ENCODE results near the gene MGAT5. TPM values are rescaled to one million over a fixed set of nuclear protein-coding genes. Genes with fewer than 3 reads are reported as not detected.

MGAT5 gene
- total RNA-seq, 6 experiments from 2014 or later, result 4.5 to 16.0 (median 10.0) TPM

DNA sequence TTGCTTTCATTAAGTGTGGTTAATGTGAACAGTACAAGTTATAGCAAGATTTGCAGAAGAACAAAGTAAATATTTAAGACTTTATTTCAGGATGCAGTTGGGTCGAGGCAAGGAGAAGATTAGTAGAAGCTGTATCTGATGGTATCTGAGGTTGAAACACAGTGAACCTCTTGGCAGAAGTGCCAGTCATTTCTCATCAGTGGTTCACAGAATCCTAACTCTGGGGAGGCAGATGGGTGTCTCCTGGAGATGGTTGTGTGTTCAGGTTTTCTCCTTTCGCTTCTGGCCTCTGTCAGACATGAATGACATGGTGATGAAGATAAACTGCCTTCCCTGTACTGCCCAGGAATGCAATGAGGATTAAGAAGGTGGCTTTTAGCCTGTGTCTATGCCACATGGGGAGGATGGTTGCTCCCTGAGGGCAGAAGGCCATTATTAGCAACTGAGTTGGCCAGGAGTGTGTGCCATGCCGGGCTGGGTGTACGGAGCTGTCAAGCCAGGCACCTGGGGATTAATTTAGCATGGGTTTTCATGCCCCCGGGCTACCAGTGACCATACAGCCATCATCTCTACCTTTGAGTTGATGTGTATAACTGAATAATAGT is 28.0 kb downstream of the MGAT5 start:
- Histone ChIP-seq H3K27me3 (no peaks in the 10 kb centered on the region), H3K4me1 (no peaks in the 10 kb centered on the region), H3K27ac (no peak overlapping the region), H3K4me3 (no peak overlapping the region), H3K9me3 (no peaks in the 10 kb centered on the region), H3K36me3 (no peaks in the 10 kb centered on the region)
- TF ChIP-seq, protein P1, sequence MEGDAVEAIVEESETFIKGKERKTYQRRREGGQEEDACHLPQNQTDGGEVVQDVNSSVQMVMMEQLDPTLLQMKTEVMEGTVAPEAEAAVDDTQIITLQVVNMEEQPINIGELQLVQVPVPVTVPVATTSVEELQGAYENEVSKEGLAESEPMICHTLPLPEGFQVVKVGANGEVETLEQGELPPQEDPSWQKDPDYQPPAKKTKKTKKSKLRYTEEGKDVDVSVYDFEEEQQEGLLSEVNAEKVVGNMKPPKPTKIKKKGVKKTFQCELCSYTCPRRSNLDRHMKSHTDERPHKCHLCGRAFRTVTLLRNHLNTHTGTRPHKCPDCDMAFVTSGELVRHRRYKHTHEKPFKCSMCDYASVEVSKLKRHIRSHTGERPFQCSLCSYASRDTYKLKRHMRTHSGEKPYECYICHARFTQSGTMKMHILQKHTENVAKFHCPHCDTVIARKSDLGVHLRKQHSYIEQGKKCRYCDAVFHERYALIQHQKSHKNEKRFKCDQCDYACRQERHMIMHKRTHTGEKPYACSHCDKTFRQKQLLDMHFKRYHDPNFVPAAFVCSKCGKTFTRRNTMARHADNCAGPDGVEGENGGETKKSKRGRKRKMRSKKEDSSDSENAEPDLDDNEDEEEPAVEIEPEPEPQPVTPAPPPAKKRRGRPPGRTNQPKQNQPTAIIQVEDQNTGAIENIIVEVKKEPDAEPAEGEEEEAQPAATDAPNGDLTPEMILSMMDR (IDR thresholded peaks at IDR 0.05), result no peak
- no peak for TF ChIP-seq POLR2A (IDR thresholded peaks at IDR 0.05)
- DNase-seq (no peak), ATAC-seq (no peak)
- intact Hi-C loops (cut with DNase I), result no loop called here
- 81% methylated on average over 4 of the region's 5 CpGs for WGBS (ENCODE audit: insufficient coverage, low coverage, low lambda C conversion rate, missing lambda C conversion rate)

DNA sequence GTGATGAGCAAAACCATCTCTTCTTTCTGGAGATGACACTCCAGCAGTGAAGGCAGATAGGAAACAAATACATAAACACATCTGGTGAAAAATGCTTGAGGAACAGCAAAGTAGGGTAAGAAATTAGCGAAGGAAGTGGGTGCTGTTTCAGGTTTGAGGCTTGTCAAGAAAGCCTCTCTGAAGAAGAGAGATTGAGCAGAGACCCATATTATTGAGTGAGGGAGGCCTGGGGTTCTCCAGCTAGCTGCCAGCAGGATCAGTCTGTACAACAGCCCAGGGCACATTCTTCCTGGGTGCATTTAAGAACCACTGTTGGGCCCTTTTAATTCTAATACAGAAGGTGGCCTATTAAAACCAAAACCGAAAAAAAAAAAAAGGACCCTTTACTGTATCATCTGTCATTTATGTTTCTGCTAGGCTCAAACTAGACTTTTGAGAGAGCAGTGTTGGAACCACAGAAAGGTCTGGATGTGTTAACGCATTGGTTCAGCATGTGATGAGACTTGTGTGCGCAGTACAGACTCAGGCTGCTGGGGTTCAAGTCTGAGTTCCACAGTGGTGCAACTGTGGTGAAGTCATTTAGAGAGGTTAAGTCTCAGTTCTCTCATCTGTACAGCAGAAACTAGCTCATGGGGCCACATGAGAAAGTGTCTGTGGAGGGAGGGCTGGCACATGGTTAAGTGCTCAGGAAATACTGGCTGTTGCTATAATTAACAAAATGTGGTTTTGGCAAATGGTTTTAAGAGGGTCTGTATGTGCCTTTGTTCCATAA is 28.9 kb downstream of the MGAT5 start:
- no peaks in the 10 kb centered on the region for H3K4me1 ChIP-seq
- H3K4me3 ChIP-seq, result no peak overlapping the region
- intact Hi-C loops (cut with DNase I), result no loop called here
- no peak for TF ChIP-seq POLR2A (IDR thresholded peaks at IDR 0.05)
- TF ChIP-seq, protein P1 (IDR thresholded peaks at IDR 0.05), result no peak
- peak in 2 of 4 donors; percentile 16 to 30 for ATAC-seq
- H3K36me3 ChIP-seq, result no peaks in the 10 kb centered on the region
- H3K27ac ChIP-seq, result no peak overlapping the region
- H3K27me3 ChIP-seq, result no peaks in the 10 kb centered on the region
- no peak for DNase-seq
- H3K9me3 ChIP-seq, result no peaks in the 10 kb centered on the region
- 82% methylated on average over 4 of the region's 4 CpGs for WGBS (ENCODE audit: insufficient coverage, low coverage, low lambda C conversion rate, missing lambda C conversion rate)

DNA sequence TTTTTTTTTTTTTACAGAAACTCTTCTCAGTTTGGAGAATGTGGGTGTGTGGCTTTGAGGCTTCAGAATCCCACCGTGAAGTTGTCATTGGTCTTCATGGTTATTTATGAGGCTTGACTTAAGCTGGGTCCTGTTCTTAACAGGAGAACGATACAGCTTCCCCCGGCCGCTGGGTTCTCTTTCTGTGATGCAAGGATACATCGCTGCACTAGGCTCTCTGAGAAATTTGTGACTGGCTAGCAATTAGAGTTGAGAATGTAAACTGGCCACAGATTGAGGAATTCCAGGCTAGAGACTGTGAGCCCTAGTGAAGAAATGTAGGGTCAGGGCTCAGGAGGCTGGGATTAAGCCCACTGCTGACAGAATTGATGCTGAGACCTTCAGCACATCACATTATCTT is 29.8 kb downstream of the MGAT5 start:
- Histone ChIP-seq H3K27me3 (no peaks in the 10 kb centered on the region), H3K36me3 (no peaks in the 10 kb centered on the region), H3K9me3 (no peaks in the 10 kb centered on the region), H3K27ac (no peak overlapping the region), H3K4me1 (no peaks in the 10 kb centered on the region), H3K4me3 (no peak overlapping the region)
- DNase-seq (no peak), ATAC-seq (no peak)
- no peak for TF ChIP-seq POLR2A (IDR thresholded peaks at IDR 0.05)
- TF ChIP-seq, protein P1 (IDR thresholded peaks at IDR 0.05), result no peak
- intact Hi-C loops (cut with DNase I), result no loop called here
- 55% methylated on average over 2 of the region's 5 CpGs for WGBS (ENCODE audit: insufficient coverage, low coverage, low lambda C conversion rate, missing lambda C conversion rate)

DNA sequence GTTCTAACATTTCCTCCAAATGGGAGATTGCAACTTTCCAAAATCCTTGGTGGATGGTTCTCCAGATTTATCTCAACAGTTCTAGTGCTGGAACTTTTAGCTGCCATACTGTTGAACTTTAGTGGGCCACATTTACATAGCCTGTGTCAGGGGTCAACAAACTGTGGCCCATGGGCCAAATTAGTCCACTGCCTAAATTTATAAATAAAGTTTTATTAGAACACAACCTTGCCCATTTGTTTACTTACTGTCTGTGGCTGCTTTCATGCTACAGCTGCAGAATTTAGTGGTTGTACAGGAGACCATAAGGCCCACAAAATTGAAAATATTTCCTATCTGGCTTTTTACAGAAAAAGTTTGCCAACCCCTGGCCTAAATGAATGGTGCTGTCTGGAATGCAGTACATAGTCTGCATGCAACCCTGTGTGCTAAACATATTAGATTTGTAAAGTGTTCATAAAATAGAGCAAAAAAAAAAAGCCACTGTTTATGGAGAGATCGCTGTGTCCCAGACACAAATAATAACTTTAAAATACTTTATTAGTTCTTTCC is 30.3 kb downstream of the MGAT5 start:
- H3K27me3 ChIP-seq, result no peaks in the 10 kb centered on the region
- H3K4me3 ChIP-seq, result no peak overlapping the region
- no peak for ATAC-seq
- TF ChIP-seq POLR2A (IDR thresholded peaks at IDR 0.05), result no peak
- TF ChIP-seq, protein P1 (IDR thresholded peaks at IDR 0.05), result no peak
- H3K4me1 ChIP-seq, result no peaks in the 10 kb centered on the region
- WGBS (ENCODE audit: insufficient coverage, low coverage, low lambda C conversion rate, missing lambda C conversion rate), result 100% methylated on average over 1 of the region's 1 CpG
- no peaks in the 10 kb centered on the region for H3K9me3 ChIP-seq
- H3K36me3 ChIP-seq, result no peaks in the 10 kb centered on the region
- H3K27ac ChIP-seq, result no peak overlapping the region
- intact Hi-C loops (cut with DNase I), result no loop called here
- no peak for DNase-seq
